GM18505 (cell line): ENCODE data around the gene BATF.
"Not testable (repeated sequence)": the region's sequence is repeated elsewhere in the genome, so short reads cannot be mapped to it uniquely, and the experiment has no call there.

Source experiments
- ATAC-seq: cut with Tn5 transposase; IDR thresholded peaks from one replicate; pipeline ENCODE4 v1.9.1; 2021; ENCODE audit not compliant: unreplicated experiment
- POLR2A ChIP-seq: IDR thresholded peaks from 4 replicates; pipeline ENCODE4 v1.6.1; 2011; ENCODE audit warnings: borderline replicate concordance; ENCODE audit not compliant: insufficient read depth, insufficient read length; ENCODE audit errors: extremely low read depth

Gene BATF, protein sequence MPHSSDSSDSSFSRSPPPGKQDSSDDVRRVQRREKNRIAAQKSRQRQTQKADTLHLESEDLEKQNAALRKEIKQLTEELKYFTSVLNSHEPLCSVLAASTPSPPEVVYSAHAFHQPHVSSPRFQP

DNA sequence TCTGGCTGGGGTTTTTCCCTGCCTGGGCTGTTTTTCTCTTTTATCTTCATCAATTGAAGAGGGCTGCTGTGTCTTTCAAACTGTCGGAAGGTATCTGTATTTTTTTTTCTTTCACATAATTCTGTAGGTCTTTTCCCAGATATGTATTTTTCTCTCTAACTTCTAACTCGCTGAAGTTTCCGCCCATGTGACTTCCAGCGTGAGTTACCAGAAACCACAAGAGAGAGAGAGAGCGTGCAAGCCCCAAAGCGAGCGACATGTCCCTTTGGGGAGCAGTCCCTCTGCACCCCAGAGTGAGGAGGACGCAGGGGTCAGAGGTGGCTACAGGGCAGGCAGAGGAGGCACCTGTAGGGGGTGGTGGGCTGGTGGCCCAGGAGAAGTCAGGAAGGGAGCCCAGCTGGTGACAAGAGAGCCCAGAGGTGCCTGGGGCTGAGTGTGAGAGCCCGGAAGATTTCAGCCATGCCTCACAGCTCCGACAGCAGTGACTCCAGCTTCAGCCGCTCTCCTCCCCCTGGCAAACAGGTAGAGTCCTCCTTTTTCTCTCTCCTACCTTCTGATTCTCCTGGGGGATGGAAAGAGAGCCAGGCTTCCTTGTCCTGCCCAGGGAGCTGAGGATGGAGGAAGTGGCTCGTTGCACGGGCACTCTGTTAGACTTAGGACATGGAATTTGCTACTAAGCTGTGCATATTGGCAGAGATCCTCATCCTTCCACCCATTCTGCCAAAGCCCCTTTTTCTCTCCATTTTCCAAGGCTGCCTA is at the start of gene BATF:
BATF (plus strand) TSS at position 246 of the 759 bp plus-strand sequence; CDS start at position 460, 214 bp downstream.
- peak; percentile 97 for TF ChIP-seq POLR2A
- peak; percentile 41 for ATAC-seq

DNA sequence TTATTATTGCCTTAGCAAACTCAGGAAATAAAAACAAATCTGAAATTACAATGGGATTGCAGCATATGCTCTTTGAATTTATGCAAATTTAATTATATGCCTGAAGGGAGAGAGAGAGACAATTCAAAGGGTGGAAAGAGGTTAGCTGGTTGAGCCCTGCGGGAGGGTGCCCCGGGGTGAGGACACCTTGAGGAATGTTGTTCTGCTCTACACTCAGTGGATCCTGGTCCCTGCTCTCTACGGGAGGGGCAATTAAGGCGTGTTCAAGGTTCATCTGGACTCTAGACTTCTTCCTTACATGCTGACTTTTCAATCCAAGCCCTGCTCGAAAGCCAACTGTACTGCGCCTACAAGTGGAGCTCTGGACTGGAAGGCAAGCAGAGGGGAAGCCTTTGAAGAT is 48.1 kb upstream of the BATF start:
- not testable (repeated sequence) for ATAC-seq

DNA sequence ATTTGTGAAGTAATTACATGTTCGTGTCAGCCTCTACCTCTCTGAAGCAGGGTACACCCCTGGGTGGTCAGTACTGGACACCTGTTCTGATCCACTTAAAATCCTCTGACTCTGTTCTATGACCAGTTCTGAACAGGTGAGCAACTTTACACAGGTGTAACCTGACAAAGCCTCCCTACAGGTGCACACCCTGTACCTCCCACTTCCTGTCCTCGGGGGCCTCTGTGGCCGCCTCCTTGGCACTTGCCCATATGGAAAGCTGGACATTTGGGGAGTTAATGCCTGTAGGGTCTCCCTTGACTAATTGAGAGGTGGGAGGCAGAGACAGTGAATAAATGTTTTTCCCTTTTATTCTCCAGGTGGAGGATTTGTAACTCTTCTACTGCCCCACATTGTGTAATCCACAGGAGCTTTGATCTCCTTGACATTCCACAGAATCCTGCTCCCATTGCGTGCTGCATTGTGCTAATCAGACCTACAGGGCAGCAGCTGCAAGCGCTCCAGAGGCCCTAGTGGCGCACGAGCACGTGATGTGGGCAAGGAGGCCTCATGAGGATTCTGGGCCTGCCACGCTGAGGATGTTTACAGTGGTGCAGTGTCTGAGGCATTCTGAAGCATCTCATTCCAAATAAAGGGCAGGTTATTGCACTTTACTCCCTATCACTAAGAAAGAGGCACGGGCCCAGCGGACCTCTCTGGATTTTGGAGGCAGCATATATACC is 45.8 kb upstream of the BATF start:
- ATAC-seq, result no peak
- no peak for TF ChIP-seq POLR2A

DNA sequence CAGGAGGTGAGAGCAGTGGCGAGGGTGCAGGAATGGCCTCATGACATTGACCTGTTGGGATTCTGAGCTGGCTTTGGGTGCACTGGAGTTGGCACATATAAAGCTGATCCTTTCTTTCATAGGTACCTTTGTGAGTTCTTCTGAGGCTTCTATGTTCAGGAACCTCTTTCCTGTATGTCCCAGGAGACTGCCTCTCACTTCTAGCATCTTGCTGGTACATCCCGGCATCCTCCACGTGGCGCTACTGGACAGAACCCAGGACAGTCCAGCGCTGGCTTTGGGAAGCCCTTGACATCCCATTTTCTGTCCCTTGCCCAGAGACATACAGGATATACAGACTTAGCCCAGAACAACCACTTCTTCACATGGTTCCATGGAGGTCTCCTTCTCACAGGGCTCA is 44.4 kb upstream of the BATF start:
- no peak for ATAC-seq
- no peak for TF ChIP-seq POLR2A

DNA sequence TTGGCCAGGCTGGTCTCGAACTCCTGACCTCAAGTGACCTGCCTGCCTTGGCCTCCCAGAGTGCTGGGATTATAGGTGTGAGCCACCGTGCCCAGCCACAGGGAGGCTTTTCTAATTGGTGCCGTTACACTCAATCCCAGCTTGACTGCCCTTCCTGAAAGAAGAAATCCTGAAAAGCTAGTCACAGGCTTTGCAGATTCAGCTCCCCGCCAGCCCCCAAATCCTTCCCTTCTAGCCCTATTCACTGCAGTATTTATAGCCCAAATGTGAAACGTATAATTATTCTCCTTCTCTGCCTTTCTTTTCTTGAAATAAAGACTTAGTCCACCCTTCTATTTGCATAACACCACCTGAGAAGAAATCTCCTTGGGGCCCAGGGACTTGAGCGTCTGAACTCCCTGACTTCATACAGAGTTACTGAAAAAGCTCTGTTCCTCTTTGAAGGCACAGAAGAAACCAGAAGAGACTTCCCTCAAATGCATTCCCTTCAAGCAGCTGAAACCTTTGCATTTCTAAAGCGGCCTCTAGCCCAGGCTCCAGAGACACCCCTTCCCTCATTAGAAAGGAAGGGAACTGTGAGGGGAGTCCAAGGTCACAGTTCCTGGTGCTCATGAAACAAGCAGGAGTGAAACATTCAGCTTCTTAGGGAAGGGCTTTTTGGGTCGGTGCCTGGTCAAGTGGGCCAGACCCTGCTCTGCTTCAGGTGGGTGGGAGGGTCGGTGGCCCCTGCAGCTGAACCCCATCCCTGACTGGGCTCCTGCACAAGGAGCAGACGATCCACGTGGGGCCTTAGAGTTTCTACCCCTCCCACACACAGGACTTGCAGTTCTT is 42.3 kb upstream of the BATF start:
- TF ChIP-seq POLR2A, result no peak
- no peak for ATAC-seq

DNA sequence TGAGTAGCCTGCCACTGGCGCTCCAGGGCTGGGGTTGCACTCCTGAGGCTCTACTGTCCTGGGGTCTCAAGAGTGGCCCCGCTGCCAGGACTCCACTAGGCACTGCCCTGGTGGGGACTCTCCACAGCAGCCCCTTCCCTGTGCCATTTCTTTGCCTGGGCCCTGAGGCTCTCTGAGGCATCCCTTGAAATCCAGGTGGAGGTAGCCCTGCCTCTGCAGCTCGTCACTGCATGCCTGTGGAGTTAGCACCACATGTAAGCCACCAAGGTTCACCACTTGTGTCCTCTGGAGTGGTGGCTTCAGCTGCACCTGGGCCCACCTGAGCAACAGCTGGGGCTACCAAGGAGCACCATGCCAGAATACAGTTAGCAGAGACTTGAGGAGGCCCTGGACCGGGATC is 39.9 kb upstream of the BATF start:
- ATAC-seq, result no peak

DNA sequence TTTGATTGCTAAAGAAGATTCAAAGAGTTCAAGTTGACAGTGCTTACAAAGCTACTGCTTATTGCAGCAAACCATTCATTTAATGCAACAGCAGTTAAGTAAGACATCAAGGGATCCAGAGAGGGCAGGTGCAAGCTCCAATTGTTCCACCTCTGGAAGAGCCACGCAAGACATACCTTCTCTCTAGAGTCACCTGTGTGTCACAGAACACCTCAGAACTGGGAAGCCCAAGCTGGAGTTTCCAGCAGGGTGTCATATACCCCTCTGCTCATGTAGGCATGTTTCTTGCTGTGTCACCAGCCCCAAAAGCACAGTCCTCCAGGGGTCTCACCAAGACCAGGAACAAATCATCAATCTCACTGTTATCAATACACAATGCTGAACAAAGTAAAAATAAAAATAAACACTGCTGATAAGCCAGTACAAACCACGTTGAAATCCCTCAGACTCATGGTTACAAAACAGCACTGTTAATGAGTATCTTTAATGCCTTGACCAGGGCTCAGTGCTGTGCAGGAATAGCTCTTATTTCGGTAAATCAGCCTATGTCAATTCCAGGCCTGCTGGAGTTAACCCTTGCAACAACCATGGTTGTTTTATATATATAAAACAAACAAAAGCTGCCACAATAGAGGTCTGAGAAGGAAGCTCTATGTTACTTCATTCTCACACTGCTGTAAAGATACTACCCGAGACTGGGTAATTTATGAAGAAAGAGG is 37.4 kb upstream of the BATF start:
- no peak for ATAC-seq

More for the DNA sequence above, 39.9 kb upstream of the BATF start:
- no peak for TF ChIP-seq POLR2A

DNA sequence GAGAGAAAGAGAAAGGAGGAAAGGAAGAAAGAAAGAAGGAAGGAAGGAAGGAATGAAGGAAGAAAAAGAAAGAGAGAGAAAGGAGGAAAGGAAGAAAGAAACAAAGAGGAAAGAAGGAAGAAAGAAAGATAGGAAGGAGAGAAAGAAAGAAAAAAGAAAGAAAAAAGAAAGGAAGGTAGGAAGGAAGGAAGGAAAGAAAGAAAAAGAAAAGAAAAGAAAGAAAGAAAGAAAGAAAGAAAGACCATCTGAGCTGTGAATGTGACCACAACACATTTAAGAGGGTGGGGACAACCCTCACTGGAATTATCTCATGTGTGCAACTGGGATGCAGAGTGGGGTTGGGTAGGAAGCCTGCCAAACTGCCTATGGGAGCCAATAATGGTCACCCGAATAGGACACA is 36.0 kb upstream of the BATF start:
- no peak for TF ChIP-seq POLR2A
- no peak for ATAC-seq

More for the DNA sequence above, 37.4 kb upstream of the BATF start:
- no peak for TF ChIP-seq POLR2A

DNA sequence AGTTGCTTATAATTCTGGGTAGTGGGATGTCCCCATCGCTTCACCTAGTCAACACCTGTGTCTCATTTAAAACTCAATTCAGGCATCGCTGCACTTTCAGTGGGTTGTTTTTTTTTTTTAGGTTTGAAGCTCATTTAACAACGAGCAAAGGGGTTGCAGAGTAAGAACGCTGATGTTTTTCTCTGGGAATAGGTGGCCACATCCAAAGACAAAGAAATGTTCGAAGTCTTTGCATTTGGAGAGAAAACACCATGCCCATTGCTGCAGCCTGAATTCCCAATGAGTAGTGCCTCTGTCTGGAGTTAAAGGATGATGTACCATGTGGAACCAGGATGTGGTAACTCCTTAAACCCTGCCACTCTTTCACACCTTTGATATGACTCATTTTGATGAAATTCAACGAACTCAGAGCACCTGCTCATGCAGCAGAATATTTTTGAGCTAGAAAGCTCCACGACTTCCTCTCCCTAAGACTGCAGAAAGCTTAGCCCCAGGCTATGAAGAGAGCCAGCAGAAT is 35.1 kb upstream of the BATF start:
- TF ChIP-seq POLR2A, result no peak
- ATAC-seq, result peak; percentile 70

DNA sequence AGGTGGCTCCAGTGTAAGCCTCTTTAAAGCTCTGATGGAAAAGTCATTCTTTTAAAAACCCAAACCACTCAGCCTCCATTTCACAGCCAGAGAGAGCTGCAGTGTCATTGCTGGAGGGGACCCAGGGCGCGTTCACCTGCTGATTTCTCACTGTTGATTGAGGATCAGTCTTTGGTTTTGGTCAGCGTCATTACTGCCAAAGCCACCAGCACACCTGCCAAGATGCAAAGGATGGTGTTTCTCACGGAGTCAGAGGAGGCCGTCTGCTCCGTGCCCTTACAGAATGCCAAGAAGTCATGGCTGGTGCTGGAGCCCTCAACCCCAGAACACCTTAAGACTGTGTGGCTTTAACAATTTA is 32.8 kb upstream of the BATF start:
- no peak for TF ChIP-seq POLR2A
- ATAC-seq, result no peak

DNA sequence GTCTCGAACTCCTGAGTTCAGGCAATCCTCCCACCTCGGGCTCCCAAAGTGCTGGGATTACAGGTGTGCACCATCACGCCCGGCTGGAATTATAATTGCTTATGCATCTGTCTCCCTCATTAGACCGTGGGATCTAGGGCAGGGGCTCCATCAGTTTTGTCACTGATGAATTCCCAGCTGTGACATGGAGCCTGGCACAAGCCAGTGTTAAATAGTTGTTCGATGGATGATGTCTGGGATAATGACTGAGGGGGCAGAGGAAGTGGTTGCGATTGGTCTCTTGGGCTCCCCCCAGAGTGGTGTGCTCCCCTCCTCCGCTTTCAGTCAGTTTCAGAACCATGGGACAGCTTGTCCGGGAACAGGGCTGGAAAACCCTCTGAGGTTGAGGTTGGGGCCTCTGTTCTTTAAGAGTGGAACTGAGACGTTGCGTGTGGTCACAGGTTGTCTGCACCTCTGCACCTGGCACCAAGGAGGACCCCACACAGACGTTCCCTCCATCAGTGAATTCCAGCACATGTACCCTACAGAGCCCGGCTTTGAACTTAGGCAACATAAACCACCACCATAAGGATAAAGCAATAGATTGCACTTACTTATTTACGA is 30.8 kb upstream of the BATF start:
- ATAC-seq, result no peak
- no peak for TF ChIP-seq POLR2A
